GM10266 (cell line): ENCODE data around the gene RPS6KA2.

Experiments
- DNase-seq: peaks from one replicate; pipeline ENCODE4 v3.0.0; 2012; ENCODE audit errors: extremely low spot score
- CTCF ChIP-seq: IDR thresholded peaks from 2 replicates; pipeline ENCODE4 v1.5.1; 2012; ENCODE audit warnings: mild to moderate bottlenecking, low read depth; ENCODE audit not compliant: control insufficient read depth, insufficient read depth; ENCODE audit errors: missing control alignments

RPS6KA2 gene

GRCh38 chr6:166442131-166442685, 184.8 kb downstream of the RPS6KA2 start:
- no peak for DNase-seq
- no peak for TF ChIP-seq CTCF

GRCh38 chr6:166441325-166442078, 185.5 kb downstream of the RPS6KA2 start:
- no peak for DNase-seq
- TF ChIP-seq CTCF = peak; percentile 25

GRCh38 chr6:166440729-166441128, 186.3 kb downstream of the RPS6KA2 start:
- no peak for TF ChIP-seq CTCF
- no peak for DNase-seq

GRCh38 chr6:166440106-166440505, 186.9 kb downstream of the RPS6KA2 start:
- DNase-seq = no peak
- no peak for TF ChIP-seq CTCF

GRCh38 chr6:166439366-166440091, 187.5 kb downstream of the RPS6KA2 start:
- no peak for DNase-seq
- TF ChIP-seq CTCF = no peak

- DNase-seq = no peak
- no peak for TF ChIP-seq CTCF
Measured at GRCh38 chr6:166438211-166438861, 188.7 kb downstream of the RPS6KA2 start.

- no peak for TF ChIP-seq CTCF
- DNase-seq = no peak
Measured at GRCh38 chr6:166437661-166438060, 189.4 kb downstream of the RPS6KA2 start.
